T follicular helper cell (primary cell): ENCODE results near the gene DGCR2.

Source experiments
- DNase-seq: peaks from one replicate; pipeline ENCODE4 v3.0.0-alpha.2; 2020; ENCODE audit warnings: low read depth

Gene DGCR2

GRCh38 chr22:19146215-19146968 lies 24.2 kb upstream of the DGCR2 start:
- no peak for DNase-seq

GRCh38 chr22:19143967-19144400 lies 21.8 kb upstream of the DGCR2 start:
- no peak for DNase-seq

GRCh38 chr22:19143212-19143611 lies 21.0 kb upstream of the DGCR2 start:
- DNase-seq, result no peak

- DNase-seq, result no peak
Observed at GRCh38 chr22:19142394-19142793, 20.2 kb upstream of the DGCR2 start.

GRCh38 chr22:19139974-19140373 lies 17.8 kb upstream of the DGCR2 start:
- no peak for DNase-seq

- DNase-seq, result no peak
Observed at GRCh38 chr22:19139001-19139356, 16.8 kb upstream of the DGCR2 start.

- no peak for DNase-seq
Observed at GRCh38 chr22:19138217-19139000, 16.2 kb upstream of the DGCR2 start.

GRCh38 chr22:19137384-19138216 lies 15.4 kb upstream of the DGCR2 start:
- no peak for DNase-seq

- no peak for DNase-seq
Observed at GRCh38 chr22:19136915-19137314, 14.7 kb upstream of the DGCR2 start.

- DNase-seq, result no peak
Observed at GRCh38 chr22:19134874-19135273, 12.7 kb upstream of the DGCR2 start.

GRCh38 chr22:19134176-19134831 lies 12.1 kb upstream of the DGCR2 start:
- no peak for DNase-seq

GRCh38 chr22:19133561-19133960 lies 11.3 kb upstream of the DGCR2 start:
- no peak for DNase-seq

GRCh38 chr22:19132693-19133400 lies 10.6 kb upstream of the DGCR2 start:
- DNase-seq, result no peak

- DNase-seq, result no peak
Observed at GRCh38 chr22:19132153-19132552, 9.9 kb upstream of the DGCR2 start.

- no peak for DNase-seq
Observed at GRCh38 chr22:19131685-19132015, 9.4 kb upstream of the DGCR2 start.

GRCh38 chr22:19130959-19131684 lies 8.9 kb upstream of the DGCR2 start, which contains the start of gene TSSK2:
TSS of gene TSSK2 (plus strand) at chr22:19131308. CDS start at chr22:19131400, 92 bp downstream.
- DNase-seq, result no peak

GRCh38 chr22:19129871-19130270 lies 7.7 kb upstream of the DGCR2 start:
- DNase-seq, result no peak

- DNase-seq, result no peak
Observed at GRCh38 chr22:19128946-19129727, 6.9 kb upstream of the DGCR2 start.

- DNase-seq, result no peak
Observed at GRCh38 chr22:19128009-19128401, 5.8 kb upstream of the DGCR2 start.
